Neuron (in vitro differentiated cells): ENCODE results near the gene OR2J3.
"Not testable (repeated sequence)": the region's sequence is repeated elsewhere in the genome, so short reads cannot be mapped to it uniquely, and the experiment has no call there.

ENCODE experiments used
- H2AFZ ChIP-seq: one replicate; pipeline ENCODE4 v1.6.1; 2013; ENCODE audit warnings: low read depth, mild to moderate bottlenecking, inconsistent platforms, low read length, moderate library complexity
- H3K27me3 ChIP-seq: one replicate; pipeline ENCODE4 v1.6.1; 2013; ENCODE audit warnings: low read length; ENCODE audit not compliant: insufficient read depth
- H3K36me3 ChIP-seq: one replicate; pipeline ENCODE4 v1.6.1; 2013; ENCODE audit warnings: low read length; ENCODE audit not compliant: insufficient read depth
- H3K4me1 ChIP-seq: one replicate; pipeline ENCODE4 v1.6.1; 2013; ENCODE audit warnings: low read length; ENCODE audit not compliant: insufficient read depth
- H3K4me3 ChIP-seq: 2 replicates; pipeline ENCODE4 v1.5.1; 2013; ENCODE audit warnings: mild to moderate bottlenecking, low read length, moderate library complexity
- H3K9me3 ChIP-seq: one replicate; pipeline ENCODE4 v1.6.1; 2013; ENCODE audit warnings: low read length

The OR2J3 gene

GRCh38 chr6:29131691-29132090 lies 23.8 kb downstream of the OR2J3 start:
- Histone ChIP-seq H3K4me3 (no peak overlapping the region), H3K4me1 (no peaks in the 10 kb centered on the region), H3K27me3 (peaks cover 8% of the 10 kb centered on the region), H2AFZ (no peak overlapping the region), H3K36me3 (no peaks in the 10 kb centered on the region), H3K9me3 (no peaks in the 10 kb centered on the region)

GRCh38 chr6:29137724-29138123 lies 29.9 kb downstream of the OR2J3 start:
- Histone ChIP-seq H3K4me3 (no peak overlapping the region), H3K4me1 (no peaks in the 10 kb centered on the region), H3K27me3 (no peaks in the 10 kb centered on the region), H3K9me3 (no peaks in the 10 kb centered on the region), H2AFZ (no peak overlapping the region), H3K36me3 (no peaks in the 10 kb centered on the region)

DNA sequence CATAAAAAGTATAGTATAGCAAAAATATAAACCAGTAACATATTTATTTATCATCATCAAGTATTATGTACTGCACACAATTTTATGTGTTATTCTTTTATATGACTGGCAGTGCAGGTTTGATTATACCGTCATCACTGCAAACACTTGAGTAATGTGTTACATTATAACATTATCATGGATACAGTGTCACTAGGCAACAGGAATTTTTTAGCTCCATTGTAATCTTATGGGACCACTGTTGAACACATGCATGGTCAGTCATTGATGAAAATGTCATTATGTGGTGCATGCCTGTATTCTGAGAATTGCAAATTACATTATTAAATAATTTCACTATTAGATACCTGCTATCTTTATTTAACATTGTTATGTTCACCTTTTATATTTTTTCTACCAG lies 33.7 kb downstream of the OR2J3 start:
- Histone ChIP-seq H3K9me3 (no peaks in the 10 kb centered on the region), H2AFZ (no peak overlapping the region), H3K36me3 (no peaks in the 10 kb centered on the region), H3K4me1 (no peaks in the 10 kb centered on the region), H3K27me3 (no peaks in the 10 kb centered on the region), H3K4me3 (no peak overlapping the region)

DNA sequence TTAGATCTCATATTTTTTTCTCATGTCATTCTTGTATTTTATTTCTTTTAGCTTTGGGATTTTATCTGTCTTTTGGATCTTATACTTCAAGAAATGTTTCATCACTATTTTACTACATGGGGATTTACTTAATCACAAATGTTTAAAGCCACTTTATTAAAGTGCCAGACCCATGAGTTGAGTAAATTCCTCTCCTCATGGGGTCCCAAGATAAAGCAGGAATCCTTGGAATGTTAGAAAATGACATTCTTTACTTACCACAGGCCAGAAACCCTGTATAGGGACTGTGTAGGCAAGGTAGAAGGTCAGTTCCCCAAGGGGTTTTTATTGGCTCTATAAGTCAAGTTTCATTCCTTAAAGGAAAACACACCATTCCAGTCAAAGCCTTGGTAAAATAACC lies 34.5 kb downstream of the OR2J3 start:
- no peak overlapping the region for H2AFZ ChIP-seq
- no peaks in the 10 kb centered on the region for H3K27me3 ChIP-seq
- H3K36me3 ChIP-seq: no peaks in the 10 kb centered on the region
- no peak overlapping the region for H3K4me3 ChIP-seq
- no peaks in the 10 kb centered on the region for H3K9me3 ChIP-seq
- H3K4me1 ChIP-seq: no peaks in the 10 kb centered on the region

- Histone ChIP-seq H3K4me3 (no peak overlapping the region), H3K27me3 (no peaks in the 10 kb centered on the region), H3K36me3 (no peaks in the 10 kb centered on the region), H3K9me3 (no peaks in the 10 kb centered on the region), H3K4me1 (no peaks in the 10 kb centered on the region), H2AFZ (no peak overlapping the region)
These were observed 38.3 kb downstream of the OR2J3 start for GRCh38 chr6:29146179-29146578.

DNA sequence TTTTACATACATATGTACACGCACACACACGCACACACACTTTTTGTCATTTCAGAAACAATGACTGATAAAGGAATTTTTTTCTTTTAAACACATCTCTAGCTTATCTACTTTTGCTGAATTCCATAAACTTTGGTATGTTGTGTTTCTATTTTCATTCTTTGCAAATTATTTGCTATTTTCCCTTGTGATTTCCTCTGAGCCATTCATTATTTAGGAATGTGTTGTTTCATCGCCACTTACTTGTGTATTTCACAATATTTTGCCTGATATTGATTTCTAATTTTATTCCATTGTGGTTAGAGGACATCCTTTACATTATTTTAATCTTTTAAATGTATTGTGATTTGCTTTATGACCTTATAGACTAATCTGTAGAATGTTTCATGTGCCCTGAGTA lies 39.2 kb downstream of the OR2J3 start:
- no peaks in the 10 kb centered on the region for H3K36me3 ChIP-seq
- no peaks in the 10 kb centered on the region for H3K9me3 ChIP-seq
- H3K4me1 ChIP-seq: no peaks in the 10 kb centered on the region
- no peak overlapping the region for H3K4me3 ChIP-seq
- no peak overlapping the region for H2AFZ ChIP-seq
- H3K27me3 ChIP-seq: no peaks in the 10 kb centered on the region

DNA sequence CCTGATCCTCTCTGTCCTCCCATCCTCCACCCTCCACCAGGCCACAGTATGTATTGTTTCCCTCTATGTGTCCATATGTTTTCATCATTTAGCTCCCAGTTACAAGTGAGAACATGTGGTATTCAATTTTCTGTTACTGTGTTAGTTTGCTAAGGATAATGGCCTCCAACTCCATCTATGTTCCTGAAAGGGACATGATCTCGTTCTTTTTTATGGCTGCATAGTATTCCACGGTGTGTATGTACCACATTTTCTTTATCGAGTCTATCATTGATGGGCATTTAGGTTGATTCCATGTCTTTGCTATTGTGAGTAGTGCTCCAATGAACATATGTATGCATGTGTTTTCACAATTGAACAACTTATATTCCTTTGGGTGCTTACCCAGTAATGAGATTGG lies 41.6 kb downstream of the OR2J3 start:
- not testable (repeated sequence) for H3K27me3 ChIP-seq, H3K9me3 ChIP-seq, H3K36me3 ChIP-seq, H3K4me1 ChIP-seq, H3K4me3 ChIP-seq, H2AFZ ChIP-seq

GRCh38 chr6:29153083-29153482 lies 45.2 kb downstream of the OR2J3 start:
- Histone ChIP-seq H3K9me3 (no peaks in the 10 kb centered on the region), H3K4me1 (no peaks in the 10 kb centered on the region), H3K4me3 (no peak overlapping the region), H3K36me3 (no peaks in the 10 kb centered on the region), H3K27me3 (no peaks in the 10 kb centered on the region), H2AFZ (no peak overlapping the region)

- not testable (repeated sequence) for H3K4me1 ChIP-seq, H2AFZ ChIP-seq, H3K36me3 ChIP-seq, H3K9me3 ChIP-seq, H3K27me3 ChIP-seq, H3K4me3 ChIP-seq
These were observed 47.3 kb downstream of the OR2J3 start for GRCh38 chr6:29155182-29155581.

DNA sequence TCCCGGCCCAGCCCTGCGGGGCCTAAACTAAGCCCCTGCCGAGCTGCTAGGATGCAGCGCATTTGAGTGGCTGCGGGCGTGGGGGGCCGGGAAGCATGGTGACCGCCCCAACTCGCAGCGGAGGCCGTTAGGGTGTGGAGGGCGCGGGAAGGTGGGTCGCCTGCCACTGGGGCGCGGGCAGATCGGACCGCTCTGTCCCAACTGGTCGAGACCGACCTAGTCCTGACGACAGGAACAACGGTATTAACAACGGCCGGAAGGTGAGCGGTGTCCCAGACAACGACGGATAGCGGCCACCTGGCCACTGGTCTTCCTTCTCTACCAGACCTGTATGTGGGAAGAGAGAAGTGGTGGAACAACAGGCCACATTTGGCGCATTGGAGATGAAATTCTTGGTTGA lies 52.1 kb downstream of the OR2J3 start:
- H3K4me3 ChIP-seq, H3K36me3 ChIP-seq, H3K9me3 ChIP-seq, H2AFZ ChIP-seq, H3K27me3 ChIP-seq, H3K4me1 ChIP-seq: not testable (repeated sequence)
